ENCODE measurements around the gene PNMA5.

PNMA5 gene

GRCh38 chrX:152958524-152959465, 35.1 kb downstream of the PNMA5 start:
- DNase-seq: peak; percentile 90

GRCh38 chrX:152958047-152958446, 35.9 kb downstream of the PNMA5 start:
- DNase-seq: no peak

DNA sequence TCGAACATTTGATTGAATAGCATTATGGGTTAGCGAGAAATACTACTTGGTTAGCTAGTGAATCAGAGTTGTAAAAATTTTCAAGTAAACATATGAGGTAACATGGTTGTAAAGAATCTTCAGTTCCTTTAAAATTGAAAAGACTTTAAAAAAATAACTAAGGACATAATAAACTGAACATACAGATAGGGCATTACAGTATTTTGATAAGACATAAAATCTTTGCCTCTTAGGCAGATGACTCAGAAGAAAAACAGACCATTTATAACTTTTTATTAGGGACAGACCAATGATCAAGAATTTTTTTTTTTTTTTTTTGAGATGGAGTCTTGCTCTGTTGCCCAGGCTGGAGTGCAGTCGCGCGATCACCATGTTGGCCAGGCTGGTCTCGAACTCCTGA, 43.1 kb downstream of the PNMA5 start:
- DNase-seq: no peak

GRCh38 chrX:152949114-152949513, 44.8 kb downstream of the PNMA5 start:
- DNase-seq: no peak

GRCh38 chrX:152946681-152947080, 47.2 kb downstream of the PNMA5 start:
- no peak for DNase-seq

GRCh38 chrX:152945021-152945979, 48.6 kb downstream of the PNMA5 start:
- no peak for DNase-seq

- DNase-seq: no peak
Measured at GRCh38 chrX:152943826-152944225, 50.1 kb downstream of the PNMA5 start.

DNA sequence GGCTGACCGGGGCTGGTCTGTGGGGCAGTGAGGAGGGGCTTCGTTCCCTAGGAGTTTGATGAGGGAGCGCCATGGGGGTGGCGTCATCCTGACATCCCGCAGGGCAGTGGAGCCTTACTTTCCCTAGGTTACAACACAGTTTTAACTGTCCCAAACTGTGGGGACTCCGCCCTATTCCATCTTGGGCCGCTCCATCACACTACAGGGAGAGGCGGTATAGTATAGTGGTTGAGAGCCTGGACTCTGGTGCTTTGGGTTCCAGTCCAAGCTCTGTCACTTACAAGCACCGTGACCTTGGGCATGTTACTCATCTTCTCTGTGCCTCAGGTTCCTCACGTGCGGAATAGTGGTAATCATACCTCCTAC, 51.9 kb downstream of the PNMA5 start:
- no peak for DNase-seq

DNA sequence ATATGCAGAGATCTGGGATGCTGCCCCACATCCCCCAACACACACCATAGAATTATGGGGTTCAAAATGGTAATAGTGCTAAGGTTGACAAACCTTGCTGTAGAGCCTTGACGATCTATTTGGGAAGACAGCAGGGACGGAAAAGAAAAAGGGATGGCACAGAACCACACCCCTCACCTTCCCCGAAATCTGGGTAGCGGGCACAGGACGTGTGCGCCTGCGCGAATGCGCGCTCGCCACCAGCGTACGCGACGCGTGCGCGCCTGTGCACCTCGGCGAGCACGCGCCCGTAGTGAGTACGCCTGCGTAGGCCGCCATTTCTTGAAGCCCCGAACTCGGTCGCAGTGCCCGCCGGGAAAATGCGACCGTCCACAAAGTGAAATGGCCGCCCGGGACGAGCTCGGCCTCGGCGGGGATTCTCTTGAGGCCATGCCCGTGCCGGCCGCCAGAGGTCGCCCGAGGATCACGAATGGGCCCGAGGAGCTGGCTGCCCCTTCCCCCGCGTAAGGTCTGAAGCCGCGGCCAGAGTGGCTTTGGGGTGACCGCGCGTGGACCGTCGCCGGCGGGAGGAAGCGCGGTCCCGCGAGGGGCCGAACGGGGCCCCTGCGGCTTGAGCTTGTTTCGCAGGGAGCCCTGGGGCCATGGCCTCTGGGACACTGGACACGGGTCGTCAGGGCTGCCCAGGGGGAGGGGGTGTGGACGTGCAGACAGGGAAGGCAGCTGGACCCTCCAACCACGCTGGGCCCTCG, 52.4 kb downstream of the PNMA5 start:
- DNase-seq: peak; percentile 95
